GM21619 (cell line): Measurements from ENCODE around the gene KLF3.

Source experiments
- ATAC-seq: cut with Tn5 transposase; IDR thresholded peaks from one replicate; pipeline ENCODE4 v1.9.1; 2021; ENCODE audit not compliant: unreplicated experiment

Gene KLF3

DNA sequence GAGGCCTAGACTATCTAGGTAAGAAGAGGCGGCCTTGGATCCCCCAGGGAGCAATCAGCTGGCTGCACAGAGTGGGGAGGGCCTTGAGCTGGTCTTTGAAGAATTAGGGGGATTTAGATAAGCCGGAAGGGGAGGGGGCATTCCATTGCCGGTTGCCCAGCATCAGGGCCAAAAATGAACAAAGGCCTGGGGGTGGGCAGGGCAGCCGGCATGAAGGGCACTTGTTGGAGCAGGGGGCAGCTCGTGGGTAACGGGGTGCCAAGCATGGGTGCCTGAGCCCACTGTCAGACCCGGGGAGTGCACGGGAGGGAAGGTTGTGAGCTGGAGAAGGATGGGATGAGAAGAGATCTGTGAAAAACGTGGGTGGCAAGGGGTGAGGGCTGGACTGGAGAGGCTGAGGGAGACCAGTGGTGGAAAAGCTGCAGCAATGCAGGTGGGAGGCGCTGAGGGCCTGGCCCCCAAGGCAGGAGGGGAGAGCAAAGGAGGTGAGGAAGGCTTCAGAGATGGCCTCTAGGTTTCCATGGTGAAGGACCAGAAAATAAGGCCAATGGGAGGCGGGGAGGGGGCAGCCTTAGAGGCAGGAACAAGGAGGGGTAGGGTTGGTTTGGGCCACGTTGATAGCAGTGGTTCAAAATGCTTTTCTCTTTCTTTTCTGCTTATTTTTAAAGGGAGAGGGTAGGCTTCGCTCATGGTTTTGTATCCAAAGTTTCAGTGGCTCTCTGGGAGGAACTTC, 8.6 kb downstream of the KLF3 start:
- ATAC-seq: no peak

GRCh38 chr4:38673130-38673978, 9.4 kb downstream of the KLF3 start:
- ATAC-seq: no peak

- no peak for ATAC-seq
Measured at GRCh38 chr4:38674258-38675144, 10.5 kb downstream of the KLF3 start.

DNA sequence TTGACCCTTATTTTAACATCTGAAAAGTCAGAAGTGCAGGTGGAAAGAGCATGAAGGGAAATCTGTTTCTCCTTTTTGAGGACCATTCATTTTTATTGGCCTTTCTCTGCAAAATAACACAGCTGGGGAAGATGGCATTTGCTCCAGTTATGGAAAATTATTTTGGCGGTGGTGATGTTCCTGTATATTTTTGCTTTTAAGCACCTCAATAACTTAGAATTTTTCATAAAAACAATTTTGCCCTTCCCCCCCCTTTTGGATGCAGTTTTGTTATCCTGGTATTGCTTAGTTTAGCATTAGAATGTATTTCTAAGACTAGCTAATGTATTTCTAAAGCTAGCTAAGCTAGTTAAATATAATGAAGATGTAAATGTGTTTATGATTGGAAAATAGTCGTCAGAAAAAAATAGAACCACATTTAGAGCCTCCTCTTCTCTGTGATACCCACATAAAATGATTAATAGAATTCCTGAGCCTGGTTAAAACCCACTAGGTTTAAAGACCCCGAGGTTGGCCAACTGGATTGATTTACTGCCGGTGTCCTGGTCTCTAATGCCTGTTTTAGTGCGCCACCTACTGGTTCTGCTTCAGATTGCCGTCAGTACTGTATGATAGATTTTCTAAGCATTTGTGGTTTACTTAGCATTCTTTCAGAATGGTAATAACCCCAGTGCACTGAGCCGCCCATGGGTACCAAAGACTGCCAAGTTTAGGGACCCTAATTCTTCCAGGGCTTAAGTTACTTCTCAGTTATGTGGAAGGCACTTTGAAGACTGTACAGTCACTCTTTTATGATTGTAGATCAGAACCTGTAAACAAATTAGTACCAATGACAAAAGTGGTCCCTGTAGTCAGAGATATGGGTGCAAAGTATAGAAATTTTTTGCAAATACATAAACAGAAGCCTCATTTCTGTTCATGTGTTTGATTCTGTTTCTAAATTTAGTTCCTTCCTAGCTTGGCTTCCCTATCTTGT, 11.4 kb downstream of the KLF3 start:
- ATAC-seq: peak; percentile 52

- ATAC-seq: no peak
Measured at GRCh38 chr4:38676986-38677385, 13.0 kb downstream of the KLF3 start.

DNA sequence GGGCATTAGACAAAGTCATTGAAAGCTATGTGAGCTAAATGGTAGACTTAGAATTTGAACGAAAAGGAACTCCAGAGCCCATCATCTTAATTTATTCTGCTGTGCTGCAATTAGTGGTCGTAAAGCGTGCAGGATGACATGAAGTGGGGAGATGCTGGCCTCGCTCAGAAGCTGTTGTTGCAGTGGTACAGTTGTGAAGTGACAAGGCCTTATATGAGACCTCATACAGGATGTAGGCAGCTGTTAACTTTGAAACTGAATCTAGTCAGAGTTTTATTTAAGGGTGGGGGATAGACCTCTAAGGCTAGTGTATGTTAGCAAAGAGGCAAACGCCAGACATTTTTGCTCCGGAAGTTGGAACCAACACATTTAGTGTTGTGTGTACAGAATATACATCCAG, 13.4 kb downstream of the KLF3 start:
- ATAC-seq: no peak

GRCh38 chr4:38678078-38678477, 14.1 kb downstream of the KLF3 start:
- no peak for ATAC-seq

GRCh38 chr4:38679921-38680320, 15.9 kb downstream of the KLF3 start:
- ATAC-seq: no peak

DNA sequence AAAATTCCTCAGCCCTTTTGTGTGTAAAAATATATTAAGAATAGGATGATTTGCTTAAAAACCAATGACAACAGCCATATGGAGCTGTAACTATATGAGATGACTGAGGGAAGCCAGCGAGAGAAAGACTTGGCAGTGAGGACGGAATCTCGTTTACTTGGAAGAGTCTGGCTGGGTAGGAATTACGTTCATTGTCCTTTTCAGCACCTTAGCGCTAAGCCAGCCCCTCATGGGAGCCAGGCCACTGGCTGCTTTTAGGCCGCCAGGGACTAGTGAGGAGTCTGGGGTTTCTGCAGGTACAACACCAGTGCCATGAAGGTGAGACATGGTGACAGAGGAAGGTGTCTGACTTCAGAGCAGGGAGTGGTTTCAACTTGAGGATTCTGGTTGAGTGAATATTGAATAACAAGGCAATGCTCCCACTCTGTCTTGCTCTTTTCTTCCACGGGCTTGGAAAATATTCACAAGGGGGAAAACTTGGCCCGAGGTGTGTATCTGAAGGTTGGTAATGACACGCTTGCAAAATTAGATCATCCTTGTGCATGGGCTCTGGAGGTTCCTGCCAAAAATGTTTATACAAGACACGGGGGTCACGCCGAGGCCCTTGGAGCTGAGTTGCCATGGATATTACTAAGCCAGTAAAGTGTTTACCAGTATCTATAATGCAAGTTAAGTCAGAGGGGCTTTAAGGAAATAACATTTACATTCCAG, 17.4 kb downstream of the KLF3 start:
- ATAC-seq: no peak

DNA sequence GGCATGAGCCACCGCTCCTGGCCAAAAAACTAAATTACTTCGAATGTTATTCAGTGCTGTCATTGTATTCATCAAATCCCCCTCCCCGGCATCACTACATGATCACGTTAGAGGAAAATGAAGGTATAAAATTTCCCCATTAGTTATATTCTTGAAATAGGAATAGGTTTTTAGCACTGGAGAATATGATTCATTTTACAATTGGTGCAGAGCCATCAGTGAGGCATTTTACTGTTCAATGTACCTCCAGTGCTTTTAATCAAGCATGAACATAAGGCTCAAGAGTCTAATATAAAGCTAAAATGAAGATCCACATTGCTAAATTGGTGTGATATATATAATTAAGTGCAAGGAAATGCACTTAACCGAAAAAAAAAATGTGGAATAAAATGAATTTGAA, 18.3 kb downstream of the KLF3 start:
- no peak for ATAC-seq

- ATAC-seq: no peak
Measured at GRCh38 chr4:38683276-38683675, 19.3 kb downstream of the KLF3 start.

DNA sequence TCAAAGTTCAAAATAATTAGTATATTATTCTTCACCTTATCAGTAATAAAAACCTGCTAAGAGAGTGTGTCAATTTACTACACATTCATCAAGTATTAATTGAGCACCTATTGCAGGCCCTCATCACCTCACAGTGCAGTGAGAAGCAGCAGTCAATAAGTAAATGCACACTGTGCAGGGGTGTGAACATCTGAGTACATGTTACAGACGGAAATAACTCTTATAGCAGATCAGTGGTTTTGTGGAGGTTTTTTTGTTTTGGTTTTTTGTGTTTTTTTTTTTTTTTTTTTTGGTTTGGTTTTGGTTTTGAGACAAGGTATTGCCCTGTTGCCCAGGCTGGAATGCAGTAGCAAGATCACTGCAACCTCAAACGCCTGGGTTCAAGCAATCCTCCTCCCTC, 20.3 kb downstream of the KLF3 start:
- no peak for ATAC-seq

DNA sequence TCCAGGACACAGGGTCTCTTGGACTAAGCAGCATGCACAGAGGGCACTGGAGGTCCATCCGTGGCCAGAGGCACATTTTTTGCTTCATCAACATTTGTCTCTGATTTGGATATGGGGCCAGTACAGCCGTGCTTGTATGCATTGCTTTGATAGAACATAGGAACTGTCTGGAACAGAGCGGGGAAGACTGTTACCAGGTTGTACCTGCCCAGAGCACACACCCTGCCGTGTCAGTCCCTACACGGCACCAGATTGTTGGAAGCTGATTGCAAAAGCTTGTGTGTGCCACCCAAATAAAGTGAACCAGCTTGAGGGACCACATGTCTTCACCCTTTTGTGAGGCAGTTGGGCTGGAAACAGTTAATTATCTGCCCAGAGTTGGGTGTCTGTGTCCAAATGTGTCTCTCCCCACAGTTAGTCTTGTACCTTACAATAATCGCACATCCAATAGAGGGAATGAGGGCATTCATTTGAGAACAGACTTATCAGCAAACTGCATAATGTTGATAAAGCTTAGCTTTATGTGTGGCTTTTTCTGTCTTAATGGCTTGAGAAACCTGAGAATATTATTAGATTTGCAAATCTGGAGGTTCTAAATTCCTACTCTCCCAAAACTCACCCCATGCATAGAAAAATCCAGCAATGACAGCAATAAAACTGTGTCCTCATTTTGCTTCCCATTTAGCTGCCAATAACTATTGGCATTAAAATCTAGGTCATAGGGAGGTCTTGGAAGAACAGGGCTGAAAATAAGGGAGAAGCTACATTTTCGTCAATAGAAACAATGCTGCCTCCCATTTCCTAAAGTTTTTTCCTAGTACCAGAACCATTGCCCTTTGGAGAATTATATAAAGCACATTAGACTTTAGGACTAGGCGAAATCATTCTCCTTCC, 21.2 kb downstream of the KLF3 start:
- no peak for ATAC-seq

- ATAC-seq: no peak
Measured at GRCh38 chr4:38686682-38687081, 22.7 kb downstream of the KLF3 start.

DNA sequence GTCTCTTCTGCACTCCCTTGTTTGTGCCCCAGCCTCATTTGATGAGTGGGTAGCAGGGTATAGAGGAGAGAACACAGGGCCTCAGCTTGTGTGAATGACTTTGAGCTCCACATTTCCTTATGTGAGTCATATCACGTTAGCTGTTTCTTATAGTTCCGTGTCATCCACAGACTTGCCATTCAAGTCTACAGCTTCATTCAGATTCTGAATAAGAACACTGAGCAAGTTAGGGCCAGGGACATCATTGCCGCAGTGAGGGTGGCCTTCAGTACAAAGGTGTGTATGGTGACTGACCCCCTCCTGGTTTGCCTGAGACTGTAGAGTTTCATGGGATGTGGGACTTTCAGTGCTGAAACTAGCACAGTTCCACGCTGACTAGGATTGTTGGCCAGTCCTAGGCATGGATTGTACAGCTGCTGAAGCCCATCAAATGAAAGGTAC, 23.6 kb downstream of the KLF3 start:
- no peak for ATAC-seq

DNA sequence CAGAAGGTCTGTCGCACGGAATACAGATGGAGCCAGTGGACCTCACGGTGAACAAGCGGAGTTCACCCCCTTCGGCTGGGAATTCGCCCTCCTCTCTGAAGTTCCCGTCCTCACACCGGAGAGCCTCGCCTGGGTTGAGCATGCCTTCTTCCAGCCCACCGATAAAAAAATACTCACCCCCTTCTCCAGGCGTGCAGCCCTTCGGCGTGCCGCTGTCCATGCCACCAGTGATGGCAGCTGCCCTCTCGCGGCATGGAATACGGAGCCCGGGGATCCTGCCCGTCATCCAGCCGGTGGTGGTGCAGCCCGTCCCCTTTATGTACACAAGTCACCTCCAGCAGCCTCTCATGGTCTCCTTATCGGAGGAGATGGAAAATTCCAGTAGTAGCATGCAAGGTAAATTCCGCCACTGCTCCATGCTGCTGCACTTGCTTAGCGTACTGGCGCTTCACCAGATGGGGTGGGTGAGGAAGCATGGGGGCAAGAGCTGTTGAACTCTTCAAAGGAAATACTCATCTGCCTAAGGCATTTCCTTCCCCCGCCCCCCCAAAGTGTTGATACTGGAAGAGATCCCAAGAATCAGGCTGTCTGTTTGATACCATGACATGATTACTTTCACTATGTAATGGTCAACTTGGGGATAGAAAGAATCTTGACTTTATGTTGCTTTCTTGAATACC, 24.8 kb downstream of the KLF3 start:
- no peak for ATAC-seq

DNA sequence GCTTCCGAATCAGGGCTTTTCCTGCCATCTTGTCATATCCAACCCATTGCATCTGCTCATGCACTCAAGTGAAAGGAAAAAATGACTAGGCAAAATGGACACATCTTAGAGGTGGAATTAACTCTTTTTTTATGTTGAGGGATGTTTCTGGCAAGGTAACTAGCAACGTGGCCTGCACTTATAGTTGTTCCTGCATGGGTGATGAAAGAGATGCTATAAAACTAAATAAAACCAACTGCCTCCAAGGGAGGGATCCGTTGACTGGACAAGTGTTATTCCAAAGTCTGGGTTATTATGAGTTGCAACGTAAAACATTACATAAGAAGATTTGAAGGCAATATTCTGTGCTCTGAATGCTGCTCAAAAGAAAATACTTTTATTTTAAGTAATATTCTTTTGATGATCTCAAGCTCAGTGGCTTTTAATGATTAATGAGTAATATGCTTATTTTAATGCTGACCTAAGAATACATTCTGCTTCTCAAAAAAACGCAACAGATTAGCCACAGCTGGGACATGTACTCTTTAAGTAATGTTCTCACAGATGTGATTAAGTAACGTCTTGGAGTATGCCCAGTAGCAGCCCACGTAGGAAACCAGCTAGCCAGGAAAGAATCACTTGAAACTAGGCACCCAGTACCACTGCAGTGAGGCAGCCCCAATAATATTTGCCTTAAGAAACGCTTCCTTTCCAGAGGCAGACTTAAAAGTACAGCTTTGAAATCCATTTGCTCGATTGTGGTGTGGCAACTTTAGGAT, 27.4 kb downstream of the KLF3 start:
- no peak for ATAC-seq
